Measurements from ENCODE around the gene RNF225. TPM values are rescaled to one million over a fixed set of nuclear protein-coding genes. Genes with fewer than 3 reads are reported as not detected.

RNF225 gene
- total and polyA plus RNA-seq, 2 of the 13 experiments (the other 11 are each of a cell fraction or from before 2014, with no cell fraction given) = not detected

DNA sequence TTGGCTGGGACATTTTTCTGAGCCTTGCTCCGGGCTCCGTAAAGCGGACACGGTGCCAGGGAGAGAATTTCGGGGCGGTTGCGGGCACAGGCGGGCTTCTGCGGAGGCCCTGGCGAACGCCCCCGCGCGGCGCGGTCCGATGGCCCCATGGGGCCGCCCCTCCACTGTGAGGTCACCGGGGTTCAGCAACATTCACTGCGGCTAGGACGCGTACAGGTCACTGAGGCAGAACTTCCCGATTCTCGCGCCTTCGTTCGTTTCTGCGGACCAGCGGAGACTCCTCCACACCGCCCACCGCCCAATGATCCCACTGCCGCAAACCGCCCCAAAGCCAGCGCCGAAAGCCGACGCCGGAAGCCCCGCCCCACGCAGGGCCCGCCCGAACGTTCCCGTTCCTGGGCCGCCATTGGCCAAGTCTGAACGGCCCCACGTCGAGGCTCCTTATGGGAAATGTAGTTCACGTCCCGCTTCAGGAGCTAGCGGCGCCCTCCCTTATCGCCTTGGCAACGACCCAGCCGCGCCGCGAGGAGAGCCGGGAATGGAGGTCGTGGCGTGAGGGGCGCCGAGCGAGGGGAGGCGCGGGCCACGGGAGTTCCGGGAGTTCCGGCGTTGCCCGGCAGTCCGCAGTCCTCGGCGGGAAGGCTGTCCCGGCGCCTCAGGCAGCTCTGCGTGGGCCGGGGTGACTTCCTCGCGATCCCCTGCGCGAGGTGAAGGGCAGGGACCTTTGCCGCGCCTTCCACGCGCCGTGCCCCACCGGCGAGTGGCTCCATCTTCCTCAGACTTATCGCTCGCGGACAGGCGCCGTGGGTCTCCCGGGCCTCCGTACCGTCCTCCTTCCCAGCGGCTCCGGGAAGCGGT is 12.9 kb downstream of the RNF225 start, which contains the start of gene ZNF584 (continued):
- TF ChIP-seq ZNF207 (IDR thresholded peaks at IDR 0.05; ENCODE audit: borderline replicate concordance) (no peak), ZNF589 (CRISPR knock-in tag; conservative IDR thresholded peaks at IDR 0.05) (no peak; the same call in 1 of the 2 replicates), FOXP1 (IDR thresholded peaks at IDR 0.05) (no peak), FOXP1 (CRISPR knock-in tag; IDR thresholded peaks at IDR 0.05) (no peak), CREM (IDR thresholded peaks at IDR 0.05) (peak; percentile 79), CREM (CRISPR knock-in tag; IDR thresholded peaks at IDR 0.05) (no peak), ZFP37 (CRISPR knock-in tag; IDR thresholded peaks at IDR 0.05; ENCODE audit: borderline replicate concordance) (no peak), ZNF10 (CRISPR knock-in tag; IDR thresholded peaks at IDR 0.05; ENCODE audit: borderline replicate concordance, low read depth) (no peak), U2AF1 (optimal IDR thresholded peaks at IDR 0.05; ENCODE audit: low read depth, low read length) (no peak), ZFAT (CRISPR knock-in tag; conservative IDR thresholded peaks at IDR 0.05) (no peak), RARA (CRISPR knock-in tag; IDR thresholded peaks at IDR 0.05) (no peak), TP53 (CRISPR knock-in tag; conservative IDR thresholded peaks at IDR 0.05) (no peak), NR2F6 (IDR thresholded peaks at IDR 0.05) (no peak), NR2F6 (CRISPR knock-in tag; IDR thresholded peaks at IDR 0.05) (no peak)
- TF ChIP-seq, protein P1, sequence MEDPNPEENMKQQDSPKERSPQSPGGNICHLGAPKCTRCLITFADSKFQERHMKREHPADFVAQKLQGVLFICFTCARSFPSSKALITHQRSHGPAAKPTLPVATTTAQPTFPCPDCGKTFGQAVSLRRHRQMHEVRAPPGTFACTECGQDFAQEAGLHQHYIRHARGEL (CRISPR knock-in tag; IDR thresholded peaks at IDR 0.05) = peak; percentile 74; the same call in 1 of the 2 replicates
- TF ChIP-seq, protein P2, sequence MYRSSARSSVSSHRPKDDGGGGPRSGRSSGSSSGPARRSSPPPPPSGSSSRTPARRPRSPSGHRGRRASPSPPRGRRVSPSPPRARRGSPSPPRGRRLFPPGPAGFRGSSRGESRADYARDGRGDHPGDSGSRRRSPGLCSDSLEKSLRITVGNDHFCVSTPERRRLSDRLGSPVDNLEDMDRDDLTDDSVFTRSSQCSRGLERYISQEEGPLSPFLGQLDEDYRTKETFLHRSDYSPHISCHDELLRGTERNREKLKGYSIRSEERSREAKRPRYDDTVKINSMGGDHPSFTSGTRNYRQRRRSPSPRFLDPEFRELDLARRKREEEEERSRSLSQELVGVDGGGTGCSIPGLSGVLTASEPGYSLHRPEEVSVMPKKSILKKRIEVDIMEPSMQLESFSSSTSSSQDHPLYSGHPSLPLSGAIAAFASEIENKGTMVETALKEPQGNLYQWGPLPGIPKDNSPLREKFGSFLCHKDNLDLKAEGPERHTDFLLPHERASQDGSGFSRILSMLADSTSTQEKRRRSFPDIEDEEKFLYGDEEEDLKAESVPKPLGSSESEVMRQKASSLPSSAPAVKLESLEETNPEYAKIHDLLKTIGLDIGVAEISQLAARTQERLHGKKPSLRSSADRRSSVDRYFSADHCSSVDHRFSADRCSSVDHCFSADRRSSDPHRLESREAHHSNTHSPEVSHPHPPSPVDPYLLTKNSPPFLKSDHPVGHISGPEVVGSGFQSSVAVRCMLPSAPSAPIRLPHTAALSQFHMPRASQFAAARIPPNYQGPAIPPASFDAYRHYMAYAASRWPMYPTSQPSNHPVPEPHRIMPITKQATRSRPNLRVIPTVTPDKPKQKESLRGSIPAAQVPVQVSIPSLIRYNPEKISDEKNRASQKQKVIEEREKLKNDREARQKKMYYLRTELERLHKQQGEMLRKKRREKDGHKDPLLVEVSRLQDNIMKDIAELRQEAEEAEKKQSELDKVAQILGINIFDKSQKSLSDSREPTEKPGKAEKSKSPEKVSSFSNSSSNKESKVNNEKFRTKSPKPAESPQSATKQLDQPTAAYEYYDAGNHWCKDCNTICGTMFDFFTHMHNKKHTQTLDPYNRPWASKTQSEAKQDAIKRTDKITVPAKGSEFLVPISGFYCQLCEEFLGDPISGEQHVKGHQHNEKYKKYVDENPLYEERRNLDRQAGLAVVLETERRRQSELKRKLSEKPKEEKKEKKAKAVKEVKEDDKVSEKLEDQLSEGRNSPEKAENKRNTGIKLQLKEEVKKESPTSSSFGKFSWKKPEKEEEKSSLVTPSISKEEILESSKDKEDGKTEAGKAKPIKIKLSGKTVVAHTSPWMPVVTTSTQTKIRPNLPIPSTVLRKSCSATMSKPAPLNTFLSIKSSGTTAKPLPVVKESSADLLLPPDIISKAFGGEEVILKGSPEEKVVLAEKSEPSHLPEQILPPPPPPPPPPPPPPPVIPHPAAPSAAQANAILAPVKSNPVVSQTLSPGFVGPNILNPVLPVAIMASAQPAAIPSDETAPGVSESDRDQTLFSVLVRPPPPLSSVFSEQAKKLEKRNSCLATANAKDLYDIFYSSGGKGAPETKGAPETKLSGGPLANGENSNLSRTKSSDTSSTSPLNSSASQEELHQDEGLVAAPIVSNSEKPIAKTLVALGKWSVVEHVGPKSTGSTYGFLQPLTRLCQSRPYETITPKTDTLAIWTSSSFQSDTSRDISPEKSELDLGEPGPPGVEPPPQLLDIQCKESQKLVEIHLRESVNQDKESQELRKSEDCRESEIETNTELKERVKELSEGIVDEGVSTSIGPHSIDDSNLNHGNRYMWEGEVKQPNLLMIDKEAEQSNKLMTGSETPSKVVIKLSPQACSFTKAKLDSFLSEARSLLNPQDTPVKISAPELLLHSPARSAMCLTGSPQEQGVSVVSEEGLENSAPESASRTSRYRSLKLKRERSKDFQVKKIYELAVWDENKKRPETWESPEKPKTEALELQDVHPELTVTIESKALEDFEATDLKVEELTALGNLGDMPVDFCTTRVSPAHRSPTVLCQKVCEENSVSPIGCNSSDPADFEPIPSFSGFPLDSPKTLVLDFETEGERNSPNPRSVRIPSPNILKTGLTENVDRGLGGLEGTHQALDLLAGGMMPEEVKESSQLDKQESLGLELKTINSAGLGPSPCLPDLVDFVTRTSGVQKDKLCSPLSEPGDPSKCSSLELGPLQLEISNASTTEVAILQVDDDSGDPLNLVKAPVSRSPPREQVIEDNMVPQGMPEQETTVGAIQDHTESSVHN (CRISPR knock-in tag; IDR thresholded peaks at IDR 0.05) = peak; percentile 74; the same call in 1 of the 2 replicates
- TF ChIP-seq, protein P3, sequence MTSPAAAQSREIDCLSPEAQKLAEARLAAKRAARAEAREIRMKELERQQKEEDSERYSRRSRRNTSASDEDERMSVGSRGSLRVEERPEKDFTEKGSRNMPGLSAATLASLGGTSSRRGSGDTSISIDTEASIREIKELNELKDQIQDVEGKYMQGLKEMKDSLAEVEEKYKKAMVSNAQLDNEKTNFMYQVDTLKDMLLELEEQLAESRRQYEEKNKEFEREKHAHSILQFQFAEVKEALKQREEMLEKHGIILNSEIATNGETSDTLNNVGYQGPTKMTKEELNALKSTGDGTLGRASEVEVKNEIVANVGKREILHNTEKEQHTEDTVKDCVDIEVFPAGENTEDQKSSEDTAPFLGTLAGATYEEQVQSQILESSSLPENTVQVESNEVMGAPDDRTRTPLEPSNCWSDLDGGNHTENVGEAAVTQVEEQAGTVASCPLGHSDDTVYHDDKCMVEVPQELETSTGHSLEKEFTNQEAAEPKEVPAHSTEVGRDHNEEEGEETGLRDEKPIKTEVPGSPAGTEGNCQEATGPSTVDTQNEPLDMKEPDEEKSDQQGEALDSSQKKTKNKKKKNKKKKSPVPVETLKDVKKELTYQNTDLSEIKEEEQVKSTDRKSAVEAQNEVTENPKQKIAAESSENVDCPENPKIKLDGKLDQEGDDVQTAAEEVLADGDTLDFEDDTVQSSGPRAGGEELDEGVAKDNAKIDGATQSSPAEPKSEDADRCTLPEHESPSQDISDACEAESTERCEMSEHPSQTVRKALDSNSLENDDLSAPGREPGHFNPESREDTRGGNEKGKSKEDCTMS (CRISPR knock-in tag; conservative IDR thresholded peaks at IDR 0.05) = no peak
- TF ChIP-seq, protein P4, sequence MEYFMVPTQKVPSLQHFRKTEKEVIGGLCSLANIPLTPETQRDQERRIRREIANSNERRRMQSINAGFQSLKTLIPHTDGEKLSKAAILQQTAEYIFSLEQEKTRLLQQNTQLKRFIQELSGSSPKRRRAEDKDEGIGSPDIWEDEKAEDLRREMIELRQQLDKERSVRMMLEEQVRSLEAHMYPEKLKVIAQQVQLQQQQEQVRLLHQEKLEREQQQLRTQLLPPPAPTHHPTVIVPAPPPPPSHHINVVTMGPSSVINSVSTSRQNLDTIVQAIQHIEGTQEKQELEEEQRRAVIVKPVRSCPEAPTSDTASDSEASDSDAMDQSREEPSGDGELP (IDR thresholded peaks at IDR 0.05; ENCODE audit: borderline replicate concordance, low read depth) = peak; percentile 27; the same call in 1 of the 2 replicates
